SK-N-SH (cell line): ENCODE measurements around the gene ZNF547. TPM values are rescaled to one million over a fixed set of nuclear protein-coding genes. Genes with fewer than 3 reads are reported as not detected.

ENCODE experiments used
- CTCF ChIA-PET: fragments of 300-600, 350-600 bp; formaldehyde crosslinking; extraction: SDS; loops from one replicate; lab custom pipeline; 2021; lab: Yijun Ruan, JAX
- POLR2A ChIA-PET: fragments of 350-600 bp; sonication (Branson Sonifier 250); formaldehyde crosslinking; extraction: SDS; loops from one replicate; lab custom pipeline; 2020; ENCODE audit warnings: antibody characterized with exemption, inconsistent platforms; lab: Yijun Ruan, JAX
- DNase-seq: peaks from one replicate; pipeline ENCODE4 v3.0.0; 2012
- H2AFZ ChIP-seq: fragments of 200-600 bp; sonication (generic); 2 replicates; pipeline ENCODE4 v1.8.1; 2016; ENCODE audit warnings: antibody characterized with exemption, mild to moderate bottlenecking, low read depth
- H3F3A ChIP-seq: fragments of 200-600 bp; sonication (generic); replicated peaks from 2 replicates; pipeline ENCODE3; 2016; ENCODE audit warnings: antibody characterized with exemption, mild to moderate bottlenecking; ENCODE audit not compliant: insufficient read depth
- H3K27ac ChIP-seq, 2 experiments: fragments of 200-500 bp in 1 of 2; fragments of 200-600 bp in 1 of 2; sonication (Bioruptor generic) in 1 of 2; sonication (generic), shearing (Covaris generic) in 1 of 2; 2 replicates each; pipeline versions ENCODE4 v1.5.1 to v1.6.1; 2014 to 2016; ENCODE audit warnings: low read depth in 2 of 2, inconsistent platforms in 1 of 2, low read length in 1 of 2, mild to moderate bottlenecking in 1 of 2, mixed read lengths in 1 of 2
- H3K27me3 ChIP-seq: fragments of 200-600 bp; sonication (generic), shearing (Covaris generic); 2 replicates; pipeline ENCODE4 v1.6.1; 2016; ENCODE audit warnings: mixed run types; ENCODE audit not compliant: insufficient read depth
- H3K36me3 ChIP-seq, 2 experiments: fragments of 200-500 bp in 1 of 2; fragments of 200-600 bp in 1 of 2; sonication (Bioruptor generic) in 1 of 2; sonication (generic) in 1 of 2; replicated peaks in 1 of 2; 2 replicates each; pipeline versions ENCODE3 to v1.5.1; 2014 to 2016; ENCODE audit warnings: low read length in 1 of 2, mild to moderate bottlenecking in 1 of 2; ENCODE audit not compliant: insufficient read depth in 2 of 2, control insufficient read depth in 1 of 2
- H3K4me1 ChIP-seq, 2 experiments: fragments of 200-500 bp in 1 of 2; fragments of 200-600 bp in 1 of 2; sonication (Bioruptor generic) in 1 of 2; sonication (generic), shearing (Covaris generic) in 1 of 2; 2 replicates each; pipeline versions ENCODE4 v1.5.1 to v1.6.1; 2014 to 2016; ENCODE audit warnings: low read depth in 1 of 2, low read length in 1 of 2, mixed run types in 1 of 2; ENCODE audit not compliant: insufficient read depth in 2 of 2, control insufficient read depth in 1 of 2
- H3K4me2 ChIP-seq: fragments of 200-600 bp; sonication (generic), shearing (Covaris generic); 2 replicates; pipeline ENCODE4 v1.6.1; 2017; ENCODE audit warnings: mixed run types
- H3K4me3 ChIP-seq, 2 experiments: fragments of 200-500 bp in 1 of 2; fragments of 200-600 bp in 1 of 2; sonication (Bioruptor generic) in 1 of 2; sonication (generic), shearing (Covaris generic) in 1 of 2; 2 replicates each; pipeline versions ENCODE4 v1.5.1 to v1.8.1; 2014 to 2016; ENCODE audit warnings: low read depth in 2 of 2, inconsistent platforms in 1 of 2, low read length in 1 of 2, mild to moderate bottlenecking in 1 of 2, mixed read lengths in 1 of 2, moderate library complexity in 1 of 2
- H3K79me2 ChIP-seq: fragments of 200-600 bp; sonication (generic); 2 replicates; pipeline ENCODE4 v1.8.1; 2017; ENCODE audit warnings: mild to moderate bottlenecking; ENCODE audit not compliant: insufficient read depth
- H3K9ac ChIP-seq: fragments of 200-600 bp; sonication (generic); 2 replicates; pipeline ENCODE4 v1.6.1; 2017; ENCODE audit warnings: mixed run types
- H3K9me2 ChIP-seq: fragments of 200-600 bp; sonication (generic); 2 replicates; pipeline ENCODE4 v1.6.1; 2017; ENCODE audit warnings: mixed run types
- H3K9me3 ChIP-seq: fragments of 200-600 bp; sonication (generic); 2 replicates; pipeline ENCODE4 v1.6.1; 2017; ENCODE audit warnings: mixed run types, mild to moderate bottlenecking, moderate library complexity
- H4K20me1 ChIP-seq: fragments of 200-600 bp; sonication (generic); 2 replicates; pipeline ENCODE4 v1.6.1; 2017; ENCODE audit warnings: mild to moderate bottlenecking, mixed run types; ENCODE audit not compliant: insufficient read depth
- ELF1 ChIP-seq: IDR thresholded peaks from 2 replicates; pipeline ENCODE4 v1.4.0; 2012
- EZH2phosphoT487 ChIP-seq: fragments of 200-600 bp; sonication (generic); IDR thresholded peaks from 2 replicates; pipeline ENCODE4 v1.6.1; 2017; ENCODE audit warnings: low read depth, mixed run types, mild to moderate bottlenecking, antibody characterized with exemption, moderate library complexity, borderline replicate concordance
- FOSL2 ChIP-seq: IDR thresholded peaks from 2 replicates; pipeline ENCODE4 v1.4.0; 2012; ENCODE audit warnings: low read depth, mild to moderate bottlenecking, moderate library complexity, borderline replicate concordance
- FOXJ3 ChIP-seq: sonication (generic); formaldehyde crosslinking; IDR thresholded peaks from 2 replicates; pipeline ENCODE4 v1.5.1; 2020; ENCODE audit warnings: mild to moderate bottlenecking, missing genetic modification reagents
- GABPA ChIP-seq: IDR thresholded peaks from 2 replicates; pipeline ENCODE4 v1.4.0; 2012; ENCODE audit warnings: low read depth, mild to moderate bottlenecking
- JUND ChIP-seq: IDR thresholded peaks from 2 replicates; pipeline ENCODE4 v1.4.0; 2012
- MXI1 ChIP-seq: IDR thresholded peaks from 2 replicates; pipeline ENCODE4 v1.6.1; 2012; ENCODE audit warnings: mild to moderate bottlenecking, low read depth, low read length, improper control_type of control experiment
- NFIC ChIP-seq: IDR thresholded peaks from 2 replicates; pipeline ENCODE4 v1.4.0; 2012; ENCODE audit warnings: borderline replicate concordance
- PBX3 ChIP-seq: IDR thresholded peaks from 2 replicates; pipeline ENCODE4; 2012
- RAD21 ChIP-seq: IDR thresholded peaks from 2 replicates; pipeline ENCODE4 v1.6.1; 2012; ENCODE audit warnings: mild to moderate bottlenecking, low read length
- RCOR1 ChIP-seq: fragments of 150-350 bp; IDR thresholded peaks from 2 replicates; pipeline ENCODE4 v1.6.1; 2017; ENCODE audit warnings: antibody characterized with exemption, low read length
- REST ChIP-seq: IDR thresholded peaks from 2 replicates; pipeline ENCODE4 v1.6.1; 2012; ENCODE audit warnings: mild to moderate bottlenecking, low read depth, low read length, moderate library complexity
- SIN3A ChIP-seq: IDR thresholded peaks from 2 replicates; pipeline ENCODE4 v1.6.1; 2012; ENCODE audit warnings: low read depth, mild to moderate bottlenecking, low read length, moderate library complexity, borderline replicate concordance
- SMC3 ChIP-seq: IDR thresholded peaks from 2 replicates; pipeline ENCODE4 v1.6.1; 2012; ENCODE audit warnings: low read depth, low read length, improper control_type of control experiment
- TAF1 ChIP-seq: IDR thresholded peaks from 2 replicates; pipeline ENCODE4 v1.6.1; 2012; ENCODE audit warnings: low read depth, mild to moderate bottlenecking, low read length, moderate library complexity, borderline replicate concordance
- TCF12 ChIP-seq: IDR thresholded peaks from 2 replicates; pipeline ENCODE4 v1.4.0; 2012
- TEAD4 ChIP-seq: IDR thresholded peaks from 2 replicates; pipeline ENCODE4 v1.4.0; 2012; ENCODE audit warnings: mild to moderate bottlenecking, borderline replicate concordance; ENCODE audit not compliant: insufficient read depth
- USF1 ChIP-seq: IDR thresholded peaks from 2 replicates; pipeline ENCODE4 v1.4.0; 2012; ENCODE audit warnings: low read depth, borderline replicate concordance
- USF2 ChIP-seq: fragments of 150-350 bp; IDR thresholded peaks from 2 replicates; pipeline ENCODE4 v1.6.1; 2017; ENCODE audit warnings: antibody characterized with exemption, low read length, low read depth, borderline replicate concordance
- WGBS: methylation state at CpG from one replicate; pipeline ENCODE4 v1.1.6; 2017; ENCODE audit warnings: low lambda C conversion rate; 5-methylcytosine and 5-hydroxymethylcytosine counted together
- polyA plus RNA-seq, 3 experiments: library from polyadenylated mRNA; depleted of rRNA; stranded (reverse); fragments of >200 nt; gene quantifications; 2 replicates each; pipeline ENCODE4 v1.2.3, GENCODE V29; 2012
- TF ChIP-seq, protein P1 (sequence below): IDR thresholded peaks from 2 replicates; pipeline ENCODE4 v1.4.0; 2012; ENCODE audit warnings: low read depth, borderline replicate concordance

The ZNF547 gene
- polyA plus RNA-seq, 1 of the 3 experiments (the other 2 are of a cell fraction) = 1.5 TPM

DNA sequence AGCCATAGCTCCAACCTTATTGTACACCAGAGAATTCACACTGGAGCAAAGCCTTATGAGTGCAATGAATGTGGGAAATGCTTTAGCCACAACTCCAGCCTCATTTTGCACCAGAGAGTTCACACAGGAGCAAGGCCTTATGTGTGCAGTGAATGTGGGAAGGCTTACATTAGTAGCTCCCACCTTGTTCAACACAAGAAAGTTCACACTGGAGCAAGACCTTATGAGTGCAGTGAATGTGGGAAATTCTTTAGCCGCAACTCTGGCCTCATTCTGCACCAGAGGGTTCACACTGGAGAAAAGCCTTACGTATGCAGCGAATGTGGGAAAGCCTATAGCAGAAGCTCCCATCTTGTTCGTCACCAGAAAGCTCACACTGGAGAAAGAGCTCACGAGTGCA, 5.9 kb upstream of the ZNF547 start:
- no peak overlapping the region for H2AFZ ChIP-seq
- no peaks in the 10 kb centered on the region for H3K9me3 ChIP-seq
- peaks cover 36 to 57% of the 10 kb centered on the region in 2 experiments for H3K36me3 ChIP-seq
- TF ChIP-seq FOXJ3 (CRISPR knock-in tag) (no peak), TCF12 (no peak), FOSL2 (no peak), NFIC (no peak), TAF1 (no peak), USF2 (no peak), SMC3 (no peak), EZH2phosphoT487 (no peak), REST (no peak), USF1 (no peak), TEAD4 (no peak), JUND (no peak), ELF1 (no peak), MXI1 (no peak), GABPA (no peak), RAD21 (no peak), RCOR1 (no peak), PBX3 (no peak), SIN3A (no peak)
- TF ChIP-seq, protein P1, sequence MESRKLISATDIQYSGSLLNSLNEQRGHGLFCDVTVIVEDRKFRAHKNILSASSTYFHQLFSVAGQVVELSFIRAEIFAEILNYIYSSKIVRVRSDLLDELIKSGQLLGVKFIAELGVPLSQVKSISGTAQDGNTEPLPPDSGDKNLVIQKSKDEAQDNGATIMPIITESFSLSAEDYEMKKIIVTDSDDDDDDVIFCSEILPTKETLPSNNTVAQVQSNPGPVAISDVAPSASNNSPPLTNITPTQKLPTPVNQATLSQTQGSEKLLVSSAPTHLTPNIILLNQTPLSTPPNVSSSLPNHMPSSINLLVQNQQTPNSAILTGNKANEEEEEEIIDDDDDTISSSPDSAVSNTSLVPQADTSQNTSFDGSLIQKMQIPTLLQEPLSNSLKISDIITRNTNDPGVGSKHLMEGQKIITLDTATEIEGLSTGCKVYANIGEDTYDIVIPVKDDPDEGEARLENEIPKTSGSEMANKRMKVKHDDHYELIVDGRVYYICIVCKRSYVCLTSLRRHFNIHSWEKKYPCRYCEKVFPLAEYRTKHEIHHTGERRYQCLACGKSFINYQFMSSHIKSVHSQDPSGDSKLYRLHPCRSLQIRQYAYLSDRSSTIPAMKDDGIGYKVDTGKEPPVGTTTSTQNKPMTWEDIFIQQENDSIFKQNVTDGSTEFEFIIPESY = no peak
- ChIA-PET POLR2A (no interaction called here), CTCF (interaction anchor here (0.7 kb wide), 1 partner anchor 187 kb away, joined by 3 read pairs; no protein-coding TSS in a partner anchor)
- no peaks in the 10 kb centered on the region for H3K27me3 ChIP-seq
- WGBS = 100% methylated on average over 5 of the region's 5 CpGs
- H3K27ac ChIP-seq = no peak overlapping the region
- H3K4me3 ChIP-seq = no peak overlapping the region
- H3K9ac ChIP-seq = no peak overlapping the region
- peaks cover 22% of the 10 kb centered on the region for H3K79me2 ChIP-seq
- DNase-seq = no peak
- H3F3A ChIP-seq = peaks cover 6% of the 10 kb centered on the region
- H3K9me2 ChIP-seq = no peaks in the 10 kb centered on the region
- no peaks in the 10 kb centered on the region for H4K20me1 ChIP-seq
- peaks cover 3 to 7% of the 10 kb centered on the region in 2 experiments; a peak in 2 of 4 replicates for H3K4me1 ChIP-seq
- H3K4me2 ChIP-seq = no peak overlapping the region
